GM23338 (cell line): ENCODE results near the gene RNF213. TPM values are rescaled to one million over a fixed set of nuclear protein-coding genes. Genes with fewer than 3 reads are reported as not detected.
A peak's percentile ranks its signal among the peaks of the same experiment; 100 is the strongest.

Experiments used
- ATAC-seq: fragments of 200-7000 bp; cut with Tn5 transposase; 3 replicates; pipeline ENCODE4 v1.9.1; 2020
- DNase-seq: peaks from one replicate; pipeline ENCODE4 v3.0.0-alpha.2; 2015; ENCODE audit warnings: low spot score
- H2AFZ ChIP-seq: fragments of 200-600 bp; sonication (generic); 2 replicates; pipeline ENCODE4 v1.8.0; 2016; ENCODE audit warnings: antibody characterized with exemption, mild to moderate bottlenecking, moderate library complexity
- H3F3A ChIP-seq: fragments of 200-600 bp; sonication (generic); replicated peaks from 2 replicates; pipeline ENCODE4 v1.8.0; 2017; ENCODE audit warnings: antibody characterized with exemption, mixed run types, low read depth
- H3K27ac ChIP-seq: fragments of 200-600 bp; sonication (generic); 2 replicates; pipeline ENCODE4 v1.6.1; 2016; ENCODE audit warnings: low read depth
- H3K27me3 ChIP-seq: fragments of 200-600 bp; sonication (generic); 2 replicates; pipeline ENCODE4 v1.8.0; 2016; ENCODE audit warnings: mild to moderate bottlenecking, mixed run types, moderate library complexity; ENCODE audit not compliant: insufficient read depth
- H3K36me3 ChIP-seq: fragments of 200-600 bp; sonication (generic); 2 replicates; pipeline ENCODE4 v1.8.0; 2016; ENCODE audit warnings: mild to moderate bottlenecking; ENCODE audit not compliant: insufficient read depth
- H3K4me1 ChIP-seq: fragments of 200-600 bp; sonication (generic); 2 replicates; pipeline ENCODE4 v1.8.0; 2016; ENCODE audit warnings: mild to moderate bottlenecking, moderate library complexity; ENCODE audit not compliant: insufficient read depth
- H3K4me2 ChIP-seq: fragments of 200-600 bp; sonication (generic); 2 replicates; pipeline ENCODE4 v1.7.1; 2017; ENCODE audit warnings: mixed run types
- H3K4me3 ChIP-seq: fragments of 200-600 bp; sonication (generic); 2 replicates; pipeline ENCODE4 v1.6.1; 2016; ENCODE audit warnings: mixed run types
- H3K79me2 ChIP-seq: fragments of 200-600 bp; sonication (generic); replicated peaks from 2 replicates; pipeline ENCODE4 v1.8.0; 2017; ENCODE audit warnings: mild to moderate bottlenecking; ENCODE audit not compliant: insufficient read depth
- H3K9me2 ChIP-seq: fragments of 200-600 bp; sonication (generic); 2 replicates; pipeline ENCODE4 v1.8.0; 2017; ENCODE audit not compliant: insufficient read depth
- H4K20me1 ChIP-seq: fragments of 200-600 bp; sonication (generic); replicated peaks from 2 replicates; pipeline ENCODE4 v1.8.0; 2017; ENCODE audit warnings: mild to moderate bottlenecking; ENCODE audit not compliant: insufficient read depth
- H3K27ac Mint-ChIP-seq: 2 replicates; pipeline ENCODE4 v1.8.0; 2020; ENCODE audit warnings: inconsistent platforms, mild to moderate bottlenecking, moderate library complexity, mixed read lengths
- H3K27me3 Mint-ChIP-seq: 3 replicates; pipeline ENCODE4 v1.8.0; 2022; ENCODE audit warnings: low read depth, mild to moderate bottlenecking, moderate library complexity, mixed read lengths, inconsistent platforms; ENCODE audit not compliant: insufficient read depth, poor library complexity
- H3K36me3 Mint-ChIP-seq: 3 replicates; pipeline ENCODE4 v1.8.0; 2021; ENCODE audit warnings: low read depth, mild to moderate bottlenecking, inconsistent platforms, moderate library complexity, mixed read lengths
- H3K4me1 Mint-ChIP-seq: 3 replicates; pipeline ENCODE4 v1.8.0; 2020; ENCODE audit warnings: mild to moderate bottlenecking, inconsistent platforms, mixed read lengths
- H3K4me3 Mint-ChIP-seq: 3 replicates; pipeline ENCODE4 v1.8.0; 2021; ENCODE audit warnings: moderate library complexity, mild to moderate bottlenecking, inconsistent platforms, mixed read lengths
- H3K9me3 Mint-ChIP-seq: 3 replicates; pipeline ENCODE4 v1.8.0; 2020; ENCODE audit warnings: moderate library complexity, mild to moderate bottlenecking, inconsistent platforms, mixed read lengths
- CREB1 ChIP-seq: fragments of 250-450 bp; sonication (Bioruptor Pico); IDR thresholded peaks from 2 replicates; pipeline ENCODE4 v1.5.0; 2020; ENCODE audit warnings: low read depth, mild to moderate bottlenecking, moderate library complexity
- ETS1 ChIP-seq: IDR thresholded peaks from 2 replicates; pipeline ENCODE4 v1.6.1; 2016; ENCODE audit warnings: antibody characterized with exemption
- EZH2 ChIP-seq: fragments of 200-600 bp; sonication (generic); IDR thresholded peaks from one replicate; pipeline ENCODE4 v1.8.0; 2017; ENCODE audit warnings: antibody characterized with exemption, mild to moderate bottlenecking, low read depth; ENCODE audit not compliant: unreplicated experiment
- EZH2phosphoT487 ChIP-seq: fragments of 200-600 bp; sonication (generic); IDR thresholded peaks from one replicate; pipeline ENCODE4 v1.8.1; 2018; ENCODE audit warnings: antibody characterized with exemption; ENCODE audit not compliant: unreplicated experiment
- JUNB ChIP-seq: IDR thresholded peaks from one replicate; pipeline ENCODE4 v1.6.1; 2016; ENCODE audit warnings: antibody characterized with exemption; ENCODE audit not compliant: unreplicated experiment
- NANOG ChIP-seq: IDR thresholded peaks from 2 replicates; pipeline ENCODE4 v1.6.1; 2016; ENCODE audit warnings: antibody characterized with exemption, borderline replicate concordance
- POLR2AphosphoS5 ChIP-seq: IDR thresholded peaks from 2 replicates; pipeline ENCODE4 v1.6.1; 2016; ENCODE audit warnings: antibody characterized with exemption, low read depth
- REST ChIP-seq: IDR thresholded peaks from one replicate; pipeline ENCODE4 v1.6.1; 2018; ENCODE audit warnings: antibody characterized with exemption; ENCODE audit not compliant: unreplicated experiment
- ZNF462 ChIP-seq: fragments of 250-450 bp; sonication (Bioruptor Pico); IDR thresholded peaks from 2 replicates; pipeline ENCODE4 v1.5.0; 2020; ENCODE audit warnings: mild to moderate bottlenecking, moderate library complexity
- polyA plus RNA-seq: library from polyadenylated mRNA; unstranded; fragments of >200 nt; fragmentation: Nextera tagmentation; extraction: Ambion mirVana; gene quantifications from 2 replicates; pipeline ENCODE4 v1.2.1, GENCODE V29; 2016
- total RNA-seq: library from RNA; depleted of rRNA; stranded (reverse); fragments of >200 nt; shearing (Covaris generic); gene quantifications from 2 replicates; pipeline ENCODE4 v1.2.3, GENCODE V29; 2014

The RNF213 gene
- total and polyA plus RNA-seq, 2 experiments from 2014 or later = 21.2 to 67.2 TPM

GRCh38 chr17:80380068-80380467, 119.4 kb downstream of the RNF213 start (continued):
- TF ChIP-seq ZNF462 = no peak
- no peak for TF ChIP-seq REST
- no peak for TF ChIP-seq EZH2phosphoT487

- H3K79me2 ChIP-seq = no peaks in the 10 kb centered on the region
- H3K9me2 ChIP-seq = no peaks in the 10 kb centered on the region
- Mint-ChIP-seq H3K4me3 (no peak overlapping the region), H3K27ac (peak overlapping the region; percentile 43; the same call in 1 of the 2 replicates), H3K36me3 (peaks cover 80% of the 10 kb centered on the region), H3K4me1 (peaks cover 2% of the 10 kb centered on the region; the same call in 2 of the 3 replicates), H3K27me3 (peaks cover 9% of the 10 kb centered on the region), H3K9me3 (no peaks in the 10 kb centered on the region)
- no peaks in the 10 kb centered on the region for H3K4me1 ChIP-seq
- DNase-seq (no peak), ATAC-seq (peak; percentile 40; the same call in 1 of the 3 replicates)
- no peak overlapping the region for H3K27ac ChIP-seq
- no peaks in the 10 kb centered on the region for H4K20me1 ChIP-seq
- peaks cover 21% of the 10 kb centered on the region for H3K36me3 ChIP-seq
- H3K4me3 ChIP-seq = no peak overlapping the region
- H2AFZ ChIP-seq = no peak overlapping the region
- no peaks in the 10 kb centered on the region for H3K27me3 ChIP-seq
- H3K4me2 ChIP-seq = no peak overlapping the region
- no peaks in the 10 kb centered on the region for H3F3A ChIP-seq
- no peak for TF ChIP-seq ETS1
- TF ChIP-seq EZH2 = no peak
- TF ChIP-seq JUNB = no peak
- TF ChIP-seq REST = no peak
- TF ChIP-seq POLR2AphosphoS5 = no peak
- no peak for TF ChIP-seq CREB1
- no peak for TF ChIP-seq NANOG
These were observed 119.9 kb downstream of the RNF213 start for GRCh38 chr17:80380555-80381002.
